HG03103 (cell line): ENCODE data around the gene CFAP44.
"Not testable (repeated sequence)": the region's sequence is repeated elsewhere in the genome, so short reads cannot be mapped to it uniquely, and the experiment has no call there.

ENCODE experiments used
- ATAC-seq: cut with Tn5 transposase; IDR thresholded peaks from one replicate; pipeline ENCODE4 v1.9.1; 2021; ENCODE audit warnings: low read depth; ENCODE audit not compliant: unreplicated experiment

Gene CFAP44, protein sequence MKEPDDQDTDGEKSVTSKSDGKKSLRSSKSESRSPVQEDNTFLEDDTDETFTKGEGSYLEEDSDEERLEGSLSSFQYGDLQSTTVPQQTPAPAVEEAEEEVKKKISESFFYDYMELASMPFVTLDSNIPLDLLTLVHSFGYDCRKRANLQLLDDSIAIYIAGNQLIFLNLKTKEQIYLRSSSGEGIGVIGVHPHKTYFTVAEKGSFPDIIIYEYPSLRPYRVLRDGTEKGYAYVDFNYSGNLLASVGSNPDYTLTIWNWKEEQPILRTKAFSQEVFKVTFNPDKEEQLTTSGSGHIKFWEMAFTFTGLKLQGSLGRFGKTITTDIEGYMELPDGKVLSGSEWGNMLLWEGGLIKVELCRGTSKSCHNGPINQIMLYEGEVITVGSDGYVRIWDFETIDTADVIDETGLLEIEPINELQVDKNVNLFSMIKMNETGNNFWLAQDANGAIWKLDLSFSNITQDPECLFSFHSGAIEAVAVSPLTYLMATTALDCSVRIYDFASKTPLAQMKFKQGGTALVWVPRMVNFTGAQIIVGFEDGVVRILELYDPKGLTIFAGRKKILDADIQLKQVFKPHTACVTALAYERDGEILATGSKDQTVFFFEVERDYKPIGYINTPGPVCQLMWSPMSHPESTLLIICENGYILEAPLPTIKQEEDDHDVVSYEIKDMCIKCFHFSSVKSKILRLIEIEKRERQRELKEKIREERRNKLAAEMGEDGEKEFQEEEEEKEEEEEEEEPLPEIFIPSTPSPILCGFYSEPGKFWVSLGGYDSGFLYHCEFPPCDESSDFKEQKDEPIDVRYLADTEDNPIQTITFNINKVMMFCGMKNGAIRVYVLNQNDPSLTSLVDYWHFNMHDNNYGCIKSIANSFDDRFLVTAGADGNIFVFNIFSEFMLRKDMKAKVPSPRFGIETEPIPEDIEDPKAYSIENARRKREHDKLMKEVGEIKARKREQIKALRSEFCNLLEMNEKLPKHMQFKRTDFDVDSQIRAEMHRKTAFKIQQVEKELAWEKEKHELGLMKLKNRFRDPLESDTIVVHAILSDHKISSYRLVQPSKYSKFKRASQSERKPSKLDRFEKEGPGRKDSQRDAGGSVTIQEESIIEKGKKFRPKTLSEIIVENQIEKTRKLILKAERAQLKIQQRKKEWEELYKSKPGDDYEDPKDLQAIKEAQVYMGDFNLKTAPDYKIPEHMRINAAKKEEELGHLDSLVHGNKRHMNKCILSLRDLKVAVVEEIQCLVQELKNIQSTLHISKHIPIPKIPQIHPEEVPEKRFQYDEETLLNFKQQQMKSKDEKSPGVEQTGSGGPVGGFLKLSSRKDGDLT (N-terminal part only)

DNA sequence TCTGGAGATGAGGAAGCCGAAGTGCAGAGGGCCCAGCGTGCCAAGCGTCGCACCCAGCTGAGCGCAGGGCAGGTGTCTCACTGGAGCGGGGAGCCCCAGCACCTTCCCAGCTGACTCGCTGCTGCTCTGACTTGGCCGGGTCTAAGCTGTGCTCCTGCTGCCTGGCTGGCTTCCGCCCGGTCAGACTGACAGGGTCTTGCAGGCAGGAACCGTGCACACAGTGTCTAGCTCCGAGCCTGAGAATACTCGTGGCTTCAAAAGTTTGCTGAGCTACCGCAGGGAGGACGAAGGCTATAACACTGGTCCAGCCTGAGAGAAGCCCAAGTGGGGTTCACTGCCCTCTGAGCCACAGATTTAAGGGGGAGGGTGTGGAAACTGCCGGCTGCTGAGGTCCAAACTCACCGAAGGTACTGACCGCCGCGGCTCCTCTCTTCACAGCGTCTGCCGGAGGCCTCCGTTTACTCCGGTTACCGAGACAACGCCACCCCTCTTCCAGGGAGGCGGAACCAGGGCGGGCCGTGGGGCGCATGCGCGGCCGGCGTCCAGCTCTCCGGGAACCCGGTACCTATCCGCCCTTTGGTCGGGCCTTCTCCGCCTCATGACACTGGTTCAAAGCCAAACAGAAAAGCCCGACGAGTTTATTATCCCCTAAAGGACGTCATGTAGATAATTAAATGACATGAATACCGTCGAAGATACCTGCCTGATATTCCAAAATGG is at the start of gene CFAP44:
CFAP44 (minus strand) TSS at position 443 of the 720 bp plus-strand sequence. CDS start 7,829 bp downstream, outside the sequence.
- ATAC-seq = no peak

DNA sequence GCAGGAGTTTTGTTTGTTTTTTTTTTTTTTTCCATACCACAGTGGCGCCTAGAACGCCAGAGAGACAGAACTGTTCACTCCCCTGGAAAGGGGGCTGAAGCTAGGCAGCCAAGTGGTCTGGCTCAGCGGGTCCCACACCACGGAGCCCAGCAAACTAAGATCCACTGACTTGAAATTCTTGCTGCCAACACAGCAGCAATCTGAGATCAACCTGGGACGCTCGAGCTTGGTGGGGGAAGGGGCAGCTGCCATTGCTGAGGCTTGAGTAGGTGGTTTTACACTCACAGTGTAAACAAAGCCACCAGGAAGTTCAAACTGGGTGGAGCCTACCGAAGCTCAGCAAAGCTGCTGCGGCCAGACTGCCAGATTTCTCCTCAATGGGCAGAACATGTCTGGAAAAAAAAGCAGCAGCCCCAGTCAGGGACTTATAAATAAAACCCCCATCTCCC is 43.9 kb upstream of the CFAP44 start:
- no peak for ATAC-seq

- ATAC-seq = no peak
Measured at GRCh38 chr3:113468539-113468938, 27.2 kb upstream of the CFAP44 start.

DNA sequence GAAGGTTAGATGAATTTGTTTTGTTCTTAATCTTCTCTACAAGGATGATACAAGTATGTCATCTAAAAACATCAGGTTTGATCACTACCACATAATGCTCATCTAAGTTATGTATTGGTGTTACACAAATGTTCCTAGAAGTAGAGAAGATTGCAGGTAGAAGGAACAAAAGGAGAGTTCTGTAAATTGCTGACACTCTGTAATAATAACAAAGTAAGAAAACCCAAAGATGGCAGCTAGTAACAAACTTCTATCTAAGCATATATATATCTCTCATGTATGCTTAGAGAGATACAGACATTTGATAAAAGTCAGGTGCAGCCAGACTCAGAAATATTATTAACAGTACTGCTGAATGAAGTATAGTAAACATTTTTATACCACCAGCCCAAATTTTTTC is 20.2 kb upstream of the CFAP44 start:
- no peak for ATAC-seq

- ATAC-seq = not testable (repeated sequence)
Measured at GRCh38 chr3:113458554-113458953, 17.3 kb upstream of the CFAP44 start.

- ATAC-seq = no peak
Measured at GRCh38 chr3:113455446-113455845, 14.2 kb upstream of the CFAP44 start.

- ATAC-seq = no peak
Measured at GRCh38 chr3:113454630-113455029, 13.3 kb upstream of the CFAP44 start.

DNA sequence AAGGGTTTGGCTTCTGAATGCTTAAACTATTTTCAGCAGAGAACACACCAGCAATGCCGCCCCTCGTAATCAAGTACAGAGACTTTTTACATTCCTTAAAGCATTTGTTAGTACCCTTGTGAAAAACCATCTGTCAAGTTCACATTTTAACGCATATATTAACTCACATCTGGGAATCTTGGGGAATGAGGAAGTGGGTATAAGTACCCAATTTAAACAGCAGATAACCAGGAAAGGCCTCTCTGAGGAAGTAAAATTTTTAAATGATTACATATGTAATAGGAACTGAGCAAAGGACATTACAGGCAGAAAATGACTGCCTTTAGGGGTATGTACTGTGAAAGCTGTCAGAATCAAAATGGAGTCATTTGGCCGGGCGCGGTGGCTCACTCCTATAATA is 12.8 kb upstream of the CFAP44 start:
- no peak for ATAC-seq

GRCh38 chr3:113450911-113451310 is 9.6 kb upstream of the CFAP44 start:
- ATAC-seq = no peak

DNA sequence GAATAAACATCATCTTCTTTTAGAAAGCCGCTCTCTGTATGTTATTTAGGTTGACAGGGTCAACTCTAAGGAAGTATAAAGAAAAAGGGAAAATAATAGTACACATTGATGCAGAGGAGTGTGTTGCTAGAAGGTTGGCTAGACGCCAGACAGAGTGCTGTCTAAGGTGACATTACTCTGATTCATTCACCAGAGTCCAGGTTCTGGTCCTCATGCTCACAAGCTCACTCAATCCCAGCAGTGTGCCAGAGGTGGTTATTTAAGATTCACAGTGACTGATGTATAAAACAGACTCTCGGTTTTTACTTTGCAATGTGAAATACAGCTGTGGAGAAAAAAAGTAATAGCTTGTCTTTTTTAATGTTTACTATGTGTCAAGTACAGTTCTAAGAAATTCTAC is 1.7 kb downstream of the CFAP44 start:
- no peak for ATAC-seq

DNA sequence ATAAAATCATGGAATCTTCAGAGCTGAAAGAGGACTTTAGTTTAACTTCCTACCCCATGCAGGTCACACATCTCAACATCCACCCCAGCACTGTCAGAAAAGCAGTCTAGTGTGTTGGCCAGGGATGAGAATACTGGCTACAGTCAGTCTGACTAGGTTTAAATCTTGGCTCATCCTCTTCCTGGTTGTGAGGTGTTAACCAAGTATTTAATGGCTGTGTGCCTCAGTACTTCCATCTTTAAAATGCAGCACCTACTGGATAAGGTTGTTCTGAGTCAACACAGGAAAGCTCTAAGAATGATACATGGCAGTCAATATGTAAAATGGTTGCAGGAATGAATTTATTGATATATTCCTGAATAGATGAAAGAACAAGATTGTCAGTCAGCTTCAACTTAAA is 3.1 kb downstream of the CFAP44 start:
- no peak for ATAC-seq

DNA sequence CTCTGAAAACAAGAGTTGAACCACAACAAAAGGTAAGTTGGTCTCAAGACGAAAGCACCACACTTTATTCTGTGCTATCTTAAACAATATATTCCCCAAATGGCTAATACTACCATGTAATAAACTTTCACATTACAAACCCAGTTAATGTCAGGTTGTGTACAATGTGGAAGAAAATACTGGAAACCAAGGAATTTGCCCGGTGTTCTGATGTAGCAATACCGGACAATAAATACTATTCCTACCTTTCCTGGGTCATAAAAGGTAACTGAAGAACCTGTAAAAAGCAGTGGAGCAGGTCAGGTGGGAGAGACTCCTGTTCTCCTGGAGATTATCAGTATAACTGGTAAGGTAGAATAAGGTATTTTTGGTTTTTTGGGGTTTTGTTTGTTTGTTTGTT is 3.9 kb downstream of the CFAP44 start:
- ATAC-seq = no peak

DNA sequence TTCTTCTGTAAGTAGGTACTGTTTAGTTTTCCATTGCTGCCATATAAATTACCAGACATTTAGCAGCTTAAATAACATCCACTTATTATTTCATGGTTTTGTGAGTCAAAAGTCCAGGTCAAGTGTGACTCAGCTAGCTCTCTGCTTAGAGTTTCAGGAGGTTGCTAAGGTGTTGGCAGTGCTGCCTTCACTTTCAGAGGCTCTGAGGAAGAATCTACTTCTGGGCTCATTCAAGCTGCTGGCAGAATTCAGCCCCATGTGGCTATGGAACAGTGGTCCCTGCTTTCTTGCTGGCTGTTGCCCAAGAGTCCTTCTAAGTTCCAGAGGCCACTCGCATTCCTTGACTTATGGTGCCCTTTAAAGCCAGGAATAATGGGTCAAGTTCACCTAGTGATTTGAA is 4.5 kb downstream of the CFAP44 start:
- no peak for ATAC-seq

DNA sequence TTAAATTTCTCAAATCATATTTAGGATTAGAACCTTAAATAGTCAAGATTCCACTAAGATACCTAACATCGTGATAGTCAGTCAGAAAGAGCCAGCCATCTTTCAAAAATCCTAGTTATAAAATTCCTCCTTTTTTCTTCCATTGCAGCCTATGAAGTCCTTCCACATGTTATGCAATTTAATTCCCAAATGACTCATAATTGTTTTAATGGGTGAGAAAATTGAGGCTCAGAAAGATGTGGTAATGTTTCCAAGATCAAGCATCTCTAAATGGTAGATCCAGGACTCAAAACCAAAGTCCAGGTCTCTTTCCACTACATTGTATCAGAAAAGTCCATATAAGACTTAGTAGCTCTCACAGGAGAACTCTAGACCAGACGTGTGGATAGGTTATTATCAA is 9.5 kb downstream of the CFAP44 start:
- ATAC-seq = no peak

GRCh38 chr3:113428581-113428980 is 12.7 kb downstream of the CFAP44 start:
- no peak for ATAC-seq

DNA sequence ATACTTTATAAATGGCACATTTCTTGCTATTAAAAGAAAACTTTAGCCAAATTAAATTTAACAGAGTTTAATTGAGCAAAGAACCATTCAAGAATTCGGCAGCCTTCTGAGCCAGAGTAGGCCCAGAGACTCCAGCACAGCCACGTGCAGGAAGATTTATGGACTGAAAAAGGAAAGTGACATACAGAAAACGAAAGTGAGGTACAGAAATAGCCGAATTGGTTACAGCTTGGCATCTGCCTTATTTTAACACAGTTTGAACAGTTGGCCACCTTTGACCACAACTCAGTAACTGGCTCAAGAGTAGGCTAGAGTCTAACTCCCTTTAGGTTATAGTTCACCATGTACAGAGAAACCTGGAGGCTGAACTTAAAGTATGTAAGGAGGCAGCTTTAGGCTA is 17.6 kb downstream of the CFAP44 start:
- ATAC-seq = no peak

DNA sequence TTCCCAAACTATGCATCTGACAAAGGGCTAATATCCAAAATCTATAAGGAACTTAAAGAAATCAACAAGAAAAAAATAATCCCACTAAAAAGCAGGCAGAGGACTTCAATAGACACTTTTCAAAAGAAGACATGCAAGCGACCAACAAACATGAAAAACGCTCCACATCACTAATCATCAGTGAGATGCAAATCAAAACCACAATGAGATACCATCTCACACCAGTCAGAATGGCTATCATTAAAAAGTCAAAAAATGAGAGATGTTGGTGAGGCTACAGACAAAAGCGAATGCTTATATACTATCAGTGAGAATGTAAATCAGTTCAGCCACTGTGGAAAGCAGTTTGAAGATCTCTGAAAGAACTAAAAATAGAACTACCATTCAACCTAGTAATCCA is 20.2 kb downstream of the CFAP44 start:
- no peak for ATAC-seq

GRCh38 chr3:113409676-113410075 is 31.6 kb downstream of the CFAP44 start:
- ATAC-seq = no peak

- no peak for ATAC-seq
Measured at GRCh38 chr3:113405180-113405579, 36.1 kb downstream of the CFAP44 start.

- ATAC-seq = no peak
Measured at GRCh38 chr3:113404637-113405036, 36.7 kb downstream of the CFAP44 start.
